Activated T-helper 1 cell treated with anti-CD3 and anti-CD28 coated beads, Interleukin-2, amount 50 U/mL, for 16 hours (primary cell): ENCODE data around the gene TIGD3.

ENCODE experiments used
- DNase-seq, 2 donors: peaks; one replicate each; pipeline ENCODE4 v3.0.0-alpha.2; 2020; ENCODE audit warnings: low read depth in 1 of 2, low spot score in 1 of 2

Gene TIGD3

GRCh38 chr11:65404638-65405339 is 50.2 kb downstream of the TIGD3 start:
- no peak for DNase-seq
